HEK293 (cell line): ENCODE results near the gene KIRREL1.

Experiments used
- CTCF ChIA-PET: fragments of 350-600 bp; formaldehyde crosslinking; extraction: SDS; loops from one replicate; lab custom pipeline; 2021; ENCODE audit warnings: antibody characterized with exemption; lab: Yijun Ruan, JAX
- POLR2A ChIA-PET: fragments of 300-600 bp; formaldehyde crosslinking; extraction: SDS; loops from one replicate; lab custom pipeline; 2020; ENCODE audit warnings: antibody characterized with exemption, inconsistent platforms; lab: Yijun Ruan, JAX
- H3K27ac ChIP-seq: fragments of 200-500 bp; sonication (Bioruptor generic); 2 replicates; pipeline ENCODE4 v1.5.1; 2014; ENCODE audit warnings: low read depth, low read length, control low read depth, inconsistent platforms; ENCODE audit errors: extremely low read depth
- H3K36me3 ChIP-seq, 2 experiments: fragments of 200-500 bp in 1 of 2; sonication (Bioruptor generic) in 1 of 2; 1 replicate in 1 of 2; 2 replicates in 1 of 2; pipeline ENCODE4 v1.5.1; 2014 to 2017; ENCODE audit warnings: inconsistent platforms in 2 of 2, low read length in 2 of 2; ENCODE audit not compliant: control insufficient read depth in 2 of 2, insufficient read depth in 1 of 2
- H3K4me1 ChIP-seq: fragments of 200-500 bp; sonication (Bioruptor generic); 2 replicates; pipeline ENCODE4 v1.5.1; 2014; ENCODE audit warnings: mild to moderate bottlenecking, low read length, inconsistent platforms; ENCODE audit not compliant: control insufficient read depth, insufficient read depth
- H3K4me3 ChIP-seq: 2 replicates; pipeline ENCODE4 v1.5.1; 2011; ENCODE audit warnings: low read depth, mild to moderate bottlenecking, control low read depth, low read length, moderate library complexity
- H3K9me3 ChIP-seq: fragments of 200-500 bp; sonication (Bioruptor generic); 2 replicates; pipeline ENCODE4 v1.5.1; 2014; ENCODE audit warnings: low read depth, low read length, inconsistent platforms; ENCODE audit not compliant: control insufficient read depth, insufficient read depth
- BCL11A ChIP-seq: fragments of 450-650 bp; formaldehyde crosslinking; IDR thresholded peaks from 2 replicates; pipeline ENCODE4 v1.5.1; 2016; ENCODE audit warnings: low read depth, missing biosample characterization, missing genetic modification characterization
- MEIS1 ChIP-seq: sonication (generic); formaldehyde crosslinking; IDR thresholded peaks from 2 replicates; pipeline ENCODE4 v1.8.1; 2022; ENCODE audit warnings: missing genetic modification reagents, mild to moderate bottlenecking, borderline replicate concordance
- SALL2 ChIP-seq: fragments of 450-650 bp; formaldehyde crosslinking; IDR thresholded peaks from 2 replicates; pipeline ENCODE4 v1.5.0; 2017; ENCODE audit warnings: missing biosample characterization, mild to moderate bottlenecking, missing genetic modification characterization, borderline replicate concordance
- SP7 ChIP-seq: fragments of 450-650 bp; formaldehyde crosslinking; IDR thresholded peaks from 2 replicates; pipeline ENCODE4 v1.5.1; 2016; ENCODE audit warnings: missing biosample characterization, missing genetic modification characterization
- TRIM28 ChIP-seq: IDR thresholded peaks from 2 replicates; pipeline ENCODE4 v1.6.1; 2011; ENCODE audit warnings: low read length, control low read depth, borderline replicate concordance
- WT1 ChIP-seq: fragments of 450-650 bp; formaldehyde crosslinking; IDR thresholded peaks from 2 replicates; pipeline ENCODE4 v1.5.1; 2016; ENCODE audit warnings: missing biosample characterization, missing genetic modification characterization
- YY1 ChIP-seq: fragments of 450-650 bp; formaldehyde crosslinking; IDR thresholded peaks from 2 replicates; pipeline ENCODE4 v1.5.1; 2018; ENCODE audit warnings: missing biosample characterization, missing genetic modification characterization
- ZFP3 ChIP-seq: fragments of 450-650 bp; formaldehyde crosslinking; IDR thresholded peaks from 2 replicates; pipeline ENCODE4 v1.5.1; 2016; ENCODE audit warnings: low read depth, missing biosample characterization, missing genetic modification characterization
- ZNF10 ChIP-seq: fragments of 450-650 bp; formaldehyde crosslinking; IDR thresholded peaks from 2 replicates; pipeline ENCODE4 v1.5.1; 2017; ENCODE audit warnings: missing biosample characterization, missing genetic modification characterization
- ZNF114 ChIP-seq: fragments of 450-650 bp; formaldehyde crosslinking; IDR thresholded peaks from 2 replicates; pipeline ENCODE4 v1.5.0; 2017; ENCODE audit warnings: missing biosample characterization, missing genetic modification characterization
- ZNF133 ChIP-seq: fragments of 450-650 bp; formaldehyde crosslinking; IDR thresholded peaks from 2 replicates; pipeline ENCODE4 v1.5.1; 2016; ENCODE audit warnings: missing biosample characterization, missing genetic modification characterization
- ZNF19 ChIP-seq: fragments of 450-650 bp; formaldehyde crosslinking; IDR thresholded peaks from 2 replicates; pipeline ENCODE4; 2016; ENCODE audit warnings: missing biosample characterization, missing genetic modification characterization, low read depth
- ZNF239 ChIP-seq: fragments of 450-650 bp; formaldehyde crosslinking; IDR thresholded peaks from 2 replicates; pipeline ENCODE4 v1.5.1; 2016; ENCODE audit warnings: missing biosample characterization, missing genetic modification characterization
- ZNF549 ChIP-seq: fragments of 450-650 bp; IDR thresholded peaks from 2 replicates; pipeline ENCODE4 v1.5.1; 2018; ENCODE audit warnings: missing biosample characterization, missing genetic modification characterization, mild to moderate bottlenecking, inconsistent platforms, moderate library complexity
- ZNF596 ChIP-seq: fragments of 450-650 bp; IDR thresholded peaks from 2 replicates; pipeline ENCODE4 v1.5.0; 2018; ENCODE audit warnings: missing biosample characterization, mild to moderate bottlenecking, missing genetic modification characterization, moderate library complexity
- ZNF600 ChIP-seq: fragments of 450-650 bp; formaldehyde crosslinking; IDR thresholded peaks from 2 replicates; pipeline ENCODE4 v1.5.1; 2016; ENCODE audit warnings: missing biosample characterization, missing genetic modification characterization
- ZNF621 ChIP-seq: fragments of 450-650 bp; formaldehyde crosslinking; IDR thresholded peaks from 2 replicates; pipeline ENCODE4 v1.5.1; 2017; ENCODE audit warnings: missing biosample characterization, missing genetic modification characterization
- ZNF623 ChIP-seq: fragments of 450-650 bp; formaldehyde crosslinking; IDR thresholded peaks from 2 replicates; pipeline ENCODE4 v1.5.1; 2016; ENCODE audit warnings: missing biosample characterization, missing genetic modification characterization
- ZNF629 ChIP-seq: fragments of 450-650 bp; formaldehyde crosslinking; IDR thresholded peaks from 2 replicates; pipeline ENCODE4 v1.5.1; 2017; ENCODE audit warnings: missing biosample characterization, missing genetic modification characterization
- ZNF830 ChIP-seq: fragments of 450-650 bp; IDR thresholded peaks from 2 replicates; pipeline ENCODE4 v1.5.0; 2018; ENCODE audit warnings: missing biosample characterization, missing genetic modification characterization, low read depth, mild to moderate bottlenecking, moderate library complexity
- TF ChIP-seq, protein P1 (sequence below): fragments of 450-650 bp; formaldehyde crosslinking; IDR thresholded peaks from 2 replicates; pipeline ENCODE4 v1.5.1; 2016; ENCODE audit warnings: missing biosample characterization, missing genetic modification characterization
- TF ChIP-seq, protein P2 (sequence below): fragments of 450-650 bp; formaldehyde crosslinking; conservative IDR thresholded peaks from 2 replicates; pipeline ENCODE4 v1.5.1; 2016; ENCODE audit warnings: low read depth, missing biosample characterization, missing genetic modification characterization
- TF ChIP-seq, protein P3 (sequence below): IDR thresholded peaks from 2 replicates; pipeline ENCODE4 v1.6.1; 2011; ENCODE audit warnings: mild to moderate bottlenecking, low read depth, low read length, borderline replicate concordance

KIRREL1 gene

DNA sequence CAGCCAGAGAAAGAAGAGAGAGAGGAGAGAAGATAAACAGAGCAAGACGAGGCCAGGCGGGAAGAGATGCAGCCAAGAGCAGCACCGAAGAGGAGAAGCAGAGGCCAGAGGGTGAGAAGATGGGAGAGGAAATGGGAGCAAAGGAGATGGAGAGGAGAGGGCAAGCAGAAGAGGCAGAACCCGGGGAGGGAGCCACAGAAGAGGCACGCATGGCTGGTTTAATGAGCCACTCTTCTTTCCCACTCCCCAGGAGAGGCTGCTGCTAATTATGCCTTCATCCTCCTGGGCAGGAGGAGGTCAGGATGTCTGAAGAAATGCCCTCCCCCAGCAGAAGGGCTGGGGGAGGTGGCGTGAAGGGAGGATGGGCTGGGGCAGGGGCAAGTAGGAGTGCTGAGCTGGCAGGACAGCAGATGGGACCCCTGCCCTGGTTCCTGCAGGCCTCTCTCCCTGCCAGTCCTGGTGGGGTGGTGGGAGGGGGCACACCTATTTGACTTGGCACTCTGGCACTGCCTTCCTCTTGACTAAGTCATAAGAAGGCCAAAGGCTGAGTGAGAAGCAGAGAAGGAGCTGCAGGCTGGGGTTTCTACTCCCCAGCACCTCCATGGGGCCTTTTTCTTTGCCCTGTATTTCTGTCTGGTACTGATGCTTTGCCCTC lies 32.3 kb downstream of the KIRREL1 start (continued):
- TF ChIP-seq, protein P1, sequence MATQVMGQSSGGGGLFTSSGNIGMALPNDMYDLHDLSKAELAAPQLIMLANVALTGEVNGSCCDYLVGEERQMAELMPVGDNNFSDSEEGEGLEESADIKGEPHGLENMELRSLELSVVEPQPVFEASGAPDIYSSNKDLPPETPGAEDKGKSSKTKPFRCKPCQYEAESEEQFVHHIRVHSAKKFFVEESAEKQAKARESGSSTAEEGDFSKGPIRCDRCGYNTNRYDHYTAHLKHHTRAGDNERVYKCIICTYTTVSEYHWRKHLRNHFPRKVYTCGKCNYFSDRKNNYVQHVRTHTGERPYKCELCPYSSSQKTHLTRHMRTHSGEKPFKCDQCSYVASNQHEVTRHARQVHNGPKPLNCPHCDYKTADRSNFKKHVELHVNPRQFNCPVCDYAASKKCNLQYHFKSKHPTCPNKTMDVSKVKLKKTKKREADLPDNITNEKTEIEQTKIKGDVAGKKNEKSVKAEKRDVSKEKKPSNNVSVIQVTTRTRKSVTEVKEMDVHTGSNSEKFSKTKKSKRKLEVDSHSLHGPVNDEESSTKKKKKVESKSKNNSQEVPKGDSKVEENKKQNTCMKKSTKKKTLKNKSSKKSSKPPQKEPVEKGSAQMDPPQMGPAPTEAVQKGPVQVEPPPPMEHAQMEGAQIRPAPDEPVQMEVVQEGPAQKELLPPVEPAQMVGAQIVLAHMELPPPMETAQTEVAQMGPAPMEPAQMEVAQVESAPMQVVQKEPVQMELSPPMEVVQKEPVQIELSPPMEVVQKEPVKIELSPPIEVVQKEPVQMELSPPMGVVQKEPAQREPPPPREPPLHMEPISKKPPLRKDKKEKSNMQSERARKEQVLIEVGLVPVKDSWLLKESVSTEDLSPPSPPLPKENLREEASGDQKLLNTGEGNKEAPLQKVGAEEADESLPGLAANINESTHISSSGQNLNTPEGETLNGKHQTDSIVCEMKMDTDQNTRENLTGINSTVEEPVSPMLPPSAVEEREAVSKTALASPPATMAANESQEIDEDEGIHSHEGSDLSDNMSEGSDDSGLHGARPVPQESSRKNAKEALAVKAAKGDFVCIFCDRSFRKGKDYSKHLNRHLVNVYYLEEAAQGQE (tag by site-specific recombination): no peak
- peak; percentile 9; the same call in 1 of the 2 replicates for TF ChIP-seq ZNF600 (tag by site-specific recombination)
- no peak for TF ChIP-seq ZNF621 (tag by site-specific recombination)
- TF ChIP-seq ZNF830 (tag by site-specific recombination): no peak
- TF ChIP-seq ZNF549: no peak
- peak; percentile 62 for TF ChIP-seq SP7 (tag by site-specific recombination)
- no peak for TF ChIP-seq ZNF114 (tag by site-specific recombination)
- TF ChIP-seq ZNF133 (tag by site-specific recombination): no peak
- TF ChIP-seq ZNF629 (tag by site-specific recombination): no peak

DNA sequence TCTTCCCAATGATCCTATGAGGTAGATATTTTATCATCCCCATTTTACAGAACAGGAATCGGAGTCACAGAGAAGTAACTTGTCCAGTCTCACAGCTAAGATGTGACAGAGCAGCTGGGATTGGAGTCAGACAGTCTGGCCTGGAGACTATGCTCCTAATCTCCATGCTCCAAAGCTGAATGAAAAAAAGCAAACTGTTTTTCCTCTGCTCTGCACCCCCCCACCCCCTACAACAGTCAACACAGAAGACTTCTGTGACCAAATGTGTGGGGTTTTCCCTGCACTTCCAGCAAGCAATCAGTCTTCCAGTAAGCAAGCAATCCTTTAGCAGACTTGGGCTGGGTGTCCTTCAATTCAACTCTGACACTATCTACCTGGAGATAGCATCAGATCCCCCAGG lies 33.2 kb downstream of the KIRREL1 start:
- Histone ChIP-seq H3K4me3 (no peak overlapping the region), H3K4me1 (no peaks in the 10 kb centered on the region; the same call in 1 of the 2 replicates), H3K27ac (no peak overlapping the region), H3K9me3 (no peaks in the 10 kb centered on the region), H3K36me3 (peaks cover 0 to 4% of the 10 kb centered on the region in 2 experiments; a peak in 1 of 3 replicates)
- ChIA-PET POLR2A (no interaction called here), CTCF (interaction anchor here (1.1 to 4.9 kb wide), 4 partner anchors 8 to 69 kb away, joined by 3 to 27 read pairs (median 7); no protein-coding TSS in a partner anchor)
- TF ChIP-seq SALL2 (tag by site-specific recombination) (no peak), WT1 (tag by site-specific recombination) (no peak), ZNF10 (tag by site-specific recombination) (no peak), ZNF19 (no peak), ZNF623 (tag by site-specific recombination) (no peak), MEIS1 (CRISPR knock-in tag) (no peak), YY1 (tag by site-specific recombination) (no peak), TRIM28 (no peak), ZNF596 (no peak), ZFP3 (no peak), BCL11A (no peak), ZNF239 (tag by site-specific recombination) (no peak)
- TF ChIP-seq, protein P2, sequence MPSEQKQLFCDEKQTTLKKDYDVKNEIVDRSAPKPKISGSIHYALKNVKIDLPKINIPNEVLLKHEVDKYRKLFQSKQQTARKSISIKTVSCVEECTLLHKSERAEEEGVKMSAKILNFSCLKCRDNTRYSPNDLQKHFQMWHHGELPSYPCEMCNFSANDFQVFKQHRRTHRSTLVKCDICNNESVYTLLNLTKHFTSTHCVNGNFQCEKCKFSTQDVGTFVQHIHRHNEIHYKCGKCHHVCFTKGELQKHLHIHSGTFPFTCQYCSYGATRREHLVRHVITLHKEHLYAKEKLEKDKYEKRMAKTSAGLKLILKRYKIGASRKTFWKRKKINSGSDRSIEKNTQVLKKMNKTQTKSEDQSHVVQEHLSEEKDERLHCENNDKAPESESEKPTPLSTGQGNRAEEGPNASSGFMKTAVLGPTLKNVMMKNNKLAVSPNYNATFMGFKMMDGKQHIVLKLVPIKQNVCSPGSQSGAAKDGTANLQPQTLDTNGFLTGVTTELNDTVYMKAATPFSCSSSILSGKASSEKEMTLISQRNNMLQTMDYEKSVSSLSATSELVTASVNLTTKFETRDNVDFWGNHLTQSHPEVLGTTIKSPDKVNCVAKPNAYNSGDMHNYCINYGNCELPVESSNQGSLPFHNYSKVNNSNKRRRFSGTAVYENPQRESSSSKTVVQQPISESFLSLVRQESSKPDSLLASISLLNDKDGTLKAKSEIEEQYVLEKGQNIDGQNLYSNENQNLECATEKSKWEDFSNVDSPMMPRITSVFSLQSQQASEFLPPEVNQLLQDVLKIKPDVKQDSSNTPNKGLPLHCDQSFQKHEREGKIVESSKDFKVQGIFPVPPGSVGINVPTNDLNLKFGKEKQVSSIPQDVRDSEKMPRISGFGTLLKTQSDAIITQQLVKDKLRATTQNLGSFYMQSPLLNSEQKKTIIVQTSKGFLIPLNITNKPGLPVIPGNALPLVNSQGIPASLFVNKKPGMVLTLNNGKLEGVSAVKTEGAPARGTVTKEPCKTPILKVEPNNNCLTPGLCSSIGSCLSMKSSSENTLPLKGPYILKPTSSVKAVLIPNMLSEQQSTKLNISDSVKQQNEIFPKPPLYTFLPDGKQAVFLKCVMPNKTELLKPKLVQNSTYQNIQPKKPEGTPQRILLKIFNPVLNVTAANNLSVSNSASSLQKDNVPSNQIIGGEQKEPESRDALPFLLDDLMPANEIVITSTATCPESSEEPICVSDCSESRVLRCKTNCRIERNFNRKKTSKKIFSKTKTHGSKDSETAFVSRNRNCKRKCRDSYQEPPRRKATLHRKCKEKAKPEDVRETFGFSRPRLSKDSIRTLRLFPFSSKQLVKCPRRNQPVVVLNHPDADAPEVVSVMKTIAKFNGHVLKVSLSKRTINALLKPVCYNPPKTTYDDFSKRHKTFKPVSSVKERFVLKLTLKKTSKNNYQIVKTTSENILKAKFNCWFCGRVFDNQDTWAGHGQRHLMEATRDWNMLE (tag by site-specific recombination): no peak
- TF ChIP-seq, protein P3, sequence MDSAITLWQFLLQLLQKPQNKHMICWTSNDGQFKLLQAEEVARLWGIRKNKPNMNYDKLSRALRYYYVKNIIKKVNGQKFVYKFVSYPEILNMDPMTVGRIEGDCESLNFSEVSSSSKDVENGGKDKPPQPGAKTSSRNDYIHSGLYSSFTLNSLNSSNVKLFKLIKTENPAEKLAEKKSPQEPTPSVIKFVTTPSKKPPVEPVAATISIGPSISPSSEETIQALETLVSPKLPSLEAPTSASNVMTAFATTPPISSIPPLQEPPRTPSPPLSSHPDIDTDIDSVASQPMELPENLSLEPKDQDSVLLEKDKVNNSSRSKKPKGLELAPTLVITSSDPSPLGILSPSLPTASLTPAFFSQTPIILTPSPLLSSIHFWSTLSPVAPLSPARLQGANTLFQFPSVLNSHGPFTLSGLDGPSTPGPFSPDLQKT: no peak
